ENCODE measurements around the gene YOD1. TPM values are rescaled to one million over a fixed set of nuclear protein-coding genes. Genes with fewer than 3 reads are reported as not detected.

YOD1 gene
- total and polyA plus RNA-seq, 8 donors, result 1.1 to 4.0 (median 2.3) TPM

DNA sequence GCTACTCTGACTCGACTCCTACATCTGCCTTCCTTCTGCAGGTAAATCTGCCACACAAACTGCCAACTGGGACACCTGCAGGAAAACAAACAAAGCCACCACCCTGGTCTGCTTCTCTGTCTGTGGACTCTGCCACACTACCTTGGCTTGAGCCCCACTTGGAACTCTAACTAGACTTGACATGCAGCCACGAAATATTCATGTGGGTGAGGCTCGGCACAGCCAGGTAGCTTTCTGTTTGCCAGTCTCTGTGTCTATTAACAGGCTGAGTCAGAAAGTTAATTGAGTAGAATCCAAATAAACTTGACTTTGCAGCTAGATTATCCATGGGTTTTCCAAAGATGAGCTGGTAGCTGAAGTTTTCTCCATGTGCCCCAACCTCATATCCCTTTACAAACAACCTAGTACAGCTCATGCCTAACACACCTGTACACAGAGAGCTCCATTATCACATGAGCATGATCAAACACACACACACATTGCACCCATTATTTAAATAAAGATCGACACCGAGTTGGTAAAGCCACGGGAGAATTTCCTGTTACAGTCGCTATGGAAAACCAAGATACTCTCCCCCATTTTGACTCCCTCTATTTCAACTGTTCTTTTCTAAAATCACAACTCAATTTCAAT, 19.3 kb downstream of the YOD1 start:
- Histone ChIP-seq H3K27ac (peak overlapping the region; percentile 41 to 92 (median 76)), H3K4me3 (peak overlapping the region; percentile 11 to 47 (median 40)), H3K9me3 (no peaks in the 10 kb centered on the region), H3K27me3 (no peaks in the 10 kb centered on the region), H3K4me1 (peaks cover 17 to 44% (median 34%) of the 10 kb centered on the region in 3 donors), H3K36me3 (no peaks in the 10 kb centered on the region)
- 9 to 11% methylated on average over 7 of the region's 7 CpGs for WGBS, 2 donors
- ATAC-seq (peak; percentile 75 to 79 (median 77)), DNase-seq (peak in 4 of 6 donors; percentile 73 to 84 (median 80)), FAIRE-seq (no peak)
- TF ChIP-seq, protein P1, sequence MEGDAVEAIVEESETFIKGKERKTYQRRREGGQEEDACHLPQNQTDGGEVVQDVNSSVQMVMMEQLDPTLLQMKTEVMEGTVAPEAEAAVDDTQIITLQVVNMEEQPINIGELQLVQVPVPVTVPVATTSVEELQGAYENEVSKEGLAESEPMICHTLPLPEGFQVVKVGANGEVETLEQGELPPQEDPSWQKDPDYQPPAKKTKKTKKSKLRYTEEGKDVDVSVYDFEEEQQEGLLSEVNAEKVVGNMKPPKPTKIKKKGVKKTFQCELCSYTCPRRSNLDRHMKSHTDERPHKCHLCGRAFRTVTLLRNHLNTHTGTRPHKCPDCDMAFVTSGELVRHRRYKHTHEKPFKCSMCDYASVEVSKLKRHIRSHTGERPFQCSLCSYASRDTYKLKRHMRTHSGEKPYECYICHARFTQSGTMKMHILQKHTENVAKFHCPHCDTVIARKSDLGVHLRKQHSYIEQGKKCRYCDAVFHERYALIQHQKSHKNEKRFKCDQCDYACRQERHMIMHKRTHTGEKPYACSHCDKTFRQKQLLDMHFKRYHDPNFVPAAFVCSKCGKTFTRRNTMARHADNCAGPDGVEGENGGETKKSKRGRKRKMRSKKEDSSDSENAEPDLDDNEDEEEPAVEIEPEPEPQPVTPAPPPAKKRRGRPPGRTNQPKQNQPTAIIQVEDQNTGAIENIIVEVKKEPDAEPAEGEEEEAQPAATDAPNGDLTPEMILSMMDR (IDR thresholded peaks at IDR 0.05), result no peak
- intact Hi-C loops (cut with DNase I), result no loop called here

DNA sequence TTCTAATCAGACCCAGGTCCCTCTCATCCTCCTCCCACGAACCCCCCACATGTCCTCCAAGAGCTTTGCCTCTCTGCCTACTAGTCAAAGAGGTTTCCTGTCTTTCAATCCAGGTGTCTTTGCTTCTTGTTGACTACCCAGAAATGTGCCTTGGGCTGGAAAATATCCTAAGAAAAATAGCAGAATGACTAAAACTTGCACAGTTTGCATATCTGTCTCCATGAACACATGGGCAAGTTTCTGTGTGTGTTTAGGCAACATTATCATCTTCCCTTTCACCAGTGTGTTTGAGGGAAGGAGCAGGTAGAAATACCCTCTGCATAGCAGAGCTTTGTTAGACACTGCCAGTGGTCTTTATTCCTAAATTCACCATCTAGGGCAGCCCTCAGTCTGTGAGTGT, 20.0 kb downstream of the YOD1 start:
- TF ChIP-seq, protein P1 (IDR thresholded peaks at IDR 0.05), result no peak
- intact Hi-C loops (cut with DNase I), result no loop called here
- DNase-seq (no peak), ATAC-seq (no peak), FAIRE-seq (no peak)
- H3K27me3 ChIP-seq, result no peaks in the 10 kb centered on the region
- no peaks in the 10 kb centered on the region for H3K36me3 ChIP-seq
- H3K27ac ChIP-seq, result peak overlapping the region; percentile 41 to 92 (median 76)
- H3K9me3 ChIP-seq, result no peaks in the 10 kb centered on the region
- 6 to 23% methylated on average over 1 of the region's 1 CpG for WGBS, 2 donors
- H3K4me3 ChIP-seq, result peak overlapping the region in 3 of 4 donors; percentile 11 to 47 (median 39)
- H3K4me1 ChIP-seq, result peaks cover 24 to 51% (median 41%) of the 10 kb centered on the region in 3 donors

DNA sequence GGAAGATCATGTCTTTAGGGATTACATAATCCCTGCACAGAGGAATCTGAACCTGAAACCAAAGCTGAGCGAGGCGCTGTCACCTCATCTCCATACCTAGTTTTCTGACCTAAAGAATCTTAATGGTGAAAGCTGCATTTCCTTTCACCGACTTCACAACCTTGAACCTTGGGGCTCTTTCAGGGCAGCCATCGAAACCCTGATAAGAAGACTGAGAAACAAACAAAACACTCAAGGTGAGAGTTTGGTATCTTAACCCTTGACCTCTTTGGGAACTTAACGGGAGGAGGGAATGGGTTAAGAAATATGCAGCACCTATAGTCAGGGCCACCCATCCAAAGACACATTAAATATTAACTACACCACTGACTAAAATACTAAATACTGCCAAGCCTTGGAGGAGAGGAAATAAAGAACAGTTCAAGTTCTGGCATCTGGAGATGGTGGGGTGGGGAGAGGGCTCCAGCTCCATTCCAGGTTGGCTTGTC, 20.4 kb downstream of the YOD1 start:
- WGBS, 2 donors, result 7 to 15% methylated on average over 5 of the region's 5 CpGs
- Histone ChIP-seq H3K36me3 (no peaks in the 10 kb centered on the region), H3K4me1 (peaks cover 29 to 56% (median 46%) of the 10 kb centered on the region in 3 donors), H3K27me3 (no peaks in the 10 kb centered on the region), H3K4me3 (peak overlapping the region in 3 of 4 donors; percentile 11 to 47 (median 39)), H3K27ac (peak overlapping the region; percentile 41 to 92 (median 76)), H3K9me3 (no peaks in the 10 kb centered on the region)
- FAIRE-seq, result no peak
- TF ChIP-seq, protein P1 (IDR thresholded peaks at IDR 0.05), result no peak
- ATAC-seq, result peak; percentile 22 to 50 (median 38)
- no peak for DNase-seq
- intact Hi-C loops (cut with DNase I), result no loop called here

DNA sequence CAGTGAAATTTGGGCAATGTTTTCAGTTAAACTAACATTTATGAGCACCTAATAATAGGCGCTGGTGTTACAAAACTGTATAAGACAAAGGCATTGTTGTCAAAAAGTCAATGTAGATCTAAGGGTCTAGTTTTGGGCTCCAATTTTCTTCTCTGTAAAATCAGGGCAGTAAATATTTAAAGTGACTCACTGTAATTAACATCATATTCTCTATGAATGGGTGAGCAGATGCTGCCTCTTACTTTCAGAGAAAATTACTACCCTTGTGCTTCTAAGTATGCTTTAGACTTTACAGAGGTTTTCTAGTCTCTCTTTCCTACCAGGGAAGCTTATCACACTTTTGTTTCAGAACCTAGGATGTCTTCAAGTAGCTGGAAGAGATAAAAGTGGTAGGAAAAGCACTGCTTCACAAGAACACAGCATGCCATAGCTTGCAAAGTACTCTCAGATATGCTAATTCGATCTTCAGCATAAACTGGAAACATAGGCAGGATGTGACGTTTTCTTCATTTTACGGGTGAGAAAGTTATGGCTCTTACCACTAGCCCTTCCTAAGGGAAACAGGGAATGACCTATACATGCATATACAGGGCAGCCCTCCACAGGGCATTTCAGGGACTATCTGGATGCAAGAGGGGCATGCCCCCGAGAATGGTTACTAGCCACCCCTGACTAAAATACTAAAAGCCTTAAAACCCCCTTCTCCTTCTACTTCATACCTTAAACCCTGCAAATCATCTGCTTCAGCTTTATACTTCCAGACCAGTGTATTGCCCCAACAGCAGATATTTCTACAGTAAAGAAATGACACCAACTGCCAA, 21.1 kb downstream of the YOD1 start:
- peaks cover 35 to 61% (median 53%) of the 10 kb centered on the region in 3 donors for H3K4me1 ChIP-seq
- FAIRE-seq, result no peak
- no peak for DNase-seq
- 27% methylated on average over 5 of the region's 5 CpGs for WGBS, 2 donors
- ATAC-seq, result no peak
- intact Hi-C loops (cut with DNase I), result no loop called here
- TF ChIP-seq, protein P1 (IDR thresholded peaks at IDR 0.05), result no peak
- H3K27me3 ChIP-seq, result no peaks in the 10 kb centered on the region
- H3K27ac ChIP-seq, result peak overlapping the region; percentile 1 to 92 (median 65)
- H3K36me3 ChIP-seq, result no peaks in the 10 kb centered on the region
- H3K4me3 ChIP-seq, result peak overlapping the region in 2 of 4 donors; percentile 39 to 47
- no peaks in the 10 kb centered on the region for H3K9me3 ChIP-seq
